T follicular helper cell (primary cell): Measurements from ENCODE around the gene GSK3A.

ENCODE experiments used
- DNase-seq: peaks from one replicate; pipeline ENCODE4 v3.0.0-alpha.2; 2020; ENCODE audit warnings: low read depth
- total RNA-seq, 2 experiments: gene quantifications; one replicate each; lab custom pipeline; 2026; lab: John Stamatoyannopoulos, UW

The GSK3A gene
- total RNA-seq = 15.6 to 16.2 reads per million in 2 experiments

DNA sequence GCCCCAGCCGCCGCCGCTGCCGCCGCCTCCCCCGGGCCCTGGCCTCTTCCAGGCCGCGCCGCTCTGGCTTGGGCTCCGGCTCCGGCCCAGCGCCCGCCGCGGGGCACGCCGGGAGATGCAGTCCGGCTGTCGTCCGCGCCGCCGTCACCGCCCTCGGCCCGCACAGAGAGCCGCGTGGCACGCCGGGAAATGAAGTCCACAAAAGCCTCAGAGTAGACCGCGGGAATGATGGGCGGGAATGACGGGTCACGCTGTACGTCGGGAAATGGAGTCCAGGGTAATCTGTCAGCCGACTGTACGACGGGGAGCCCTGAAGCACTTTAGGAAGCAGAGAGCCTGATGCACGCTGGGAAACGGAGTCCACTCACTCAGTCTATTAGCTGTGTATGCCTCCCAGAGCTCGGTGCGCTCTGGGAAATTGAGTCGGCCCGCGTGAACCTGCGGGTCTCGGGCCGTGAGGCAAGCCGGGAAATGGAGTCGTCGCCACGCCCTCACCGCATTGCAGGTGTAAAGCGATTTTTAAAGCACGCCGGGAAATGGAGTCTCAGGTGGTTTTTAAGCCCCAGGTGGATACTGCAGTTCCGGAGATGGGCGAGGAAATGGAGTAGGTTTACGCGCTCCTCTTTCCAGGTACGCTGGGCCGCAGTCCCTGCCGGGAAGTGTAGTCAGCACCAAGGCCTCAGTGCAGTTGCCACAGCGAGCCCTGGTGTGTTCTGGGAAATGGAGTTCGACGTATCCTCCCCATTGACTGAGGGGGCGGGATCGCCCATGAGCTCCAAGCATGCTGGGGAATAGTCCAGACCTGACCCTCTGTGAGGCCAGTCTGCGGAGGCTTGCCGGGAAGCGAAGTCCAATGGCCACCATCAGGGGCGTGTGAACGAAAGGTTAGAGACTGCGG lies at the start of gene GSK3A:
Gene GSK3A, minus strand, starts transcription at position 91 of the 898 bp plus-strand sequence. CDS start 137 bp downstream, outside the sequence.
- DNase-seq = peak; percentile 96

DNA sequence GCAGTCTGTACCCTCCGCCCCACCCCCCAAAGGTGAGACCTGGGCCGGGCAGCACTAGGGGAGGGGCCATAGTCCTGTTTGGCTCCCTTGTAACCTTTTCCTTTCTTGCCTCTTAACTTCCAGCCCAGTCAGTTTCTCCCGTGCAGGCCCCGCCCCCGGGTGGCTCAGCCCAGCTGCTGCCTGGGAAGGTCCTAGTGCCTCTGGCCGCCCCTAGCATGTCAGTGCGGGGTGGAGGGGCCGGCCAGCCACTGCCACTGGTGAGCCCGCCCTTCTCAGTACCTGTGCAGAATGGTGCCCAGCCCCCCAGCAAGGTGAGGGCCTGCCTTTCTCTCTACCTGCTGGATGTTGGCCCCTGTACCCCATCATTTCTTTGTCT lies 49.0 kb upstream of the GSK3A start:
- DNase-seq = no peak

DNA sequence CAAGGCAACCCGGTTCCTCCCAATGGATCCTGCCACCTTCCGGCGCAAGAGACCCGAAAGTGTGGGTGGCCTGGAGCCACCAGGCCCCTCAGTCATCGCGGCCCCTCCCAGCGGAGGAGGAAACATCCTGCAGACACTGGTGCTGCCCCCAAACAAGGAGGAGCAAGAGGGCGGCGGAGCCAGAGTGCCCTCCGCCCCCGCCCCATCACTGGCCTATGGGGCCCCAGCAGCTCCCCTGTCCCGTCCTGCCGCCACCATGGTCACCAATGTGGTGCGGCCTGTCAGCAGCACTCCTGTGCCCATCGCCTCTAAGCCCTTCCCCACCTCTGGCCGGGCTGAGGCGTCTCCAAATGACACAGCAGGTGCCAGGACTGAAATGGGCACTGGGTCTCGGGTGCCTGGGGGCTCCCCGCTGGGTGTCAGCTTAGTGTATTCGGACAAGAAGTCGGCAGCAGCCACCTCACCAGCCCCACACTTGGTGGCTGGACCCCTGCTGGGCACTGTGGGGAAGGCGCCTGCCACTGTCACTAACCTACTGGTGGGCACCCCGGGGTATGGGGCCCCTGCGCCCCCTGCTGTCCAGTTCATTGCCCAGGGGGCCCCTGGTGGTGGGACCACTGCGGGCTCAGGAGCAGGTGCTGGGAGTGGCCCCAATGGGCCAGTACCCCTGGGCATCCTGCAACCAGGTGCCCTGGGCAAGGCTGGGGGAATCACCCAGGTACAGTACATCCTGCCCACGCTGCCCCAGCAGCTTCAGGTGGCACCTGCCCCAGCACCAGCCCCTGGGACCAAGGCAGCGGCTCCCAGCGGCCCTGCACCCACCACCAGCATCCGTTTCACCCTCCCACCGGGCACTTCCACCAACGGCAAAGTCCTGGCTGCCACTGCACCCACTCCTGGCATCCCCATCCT lies 48.4 kb upstream of the GSK3A start:
- peak; percentile 56 for DNase-seq

DNA sequence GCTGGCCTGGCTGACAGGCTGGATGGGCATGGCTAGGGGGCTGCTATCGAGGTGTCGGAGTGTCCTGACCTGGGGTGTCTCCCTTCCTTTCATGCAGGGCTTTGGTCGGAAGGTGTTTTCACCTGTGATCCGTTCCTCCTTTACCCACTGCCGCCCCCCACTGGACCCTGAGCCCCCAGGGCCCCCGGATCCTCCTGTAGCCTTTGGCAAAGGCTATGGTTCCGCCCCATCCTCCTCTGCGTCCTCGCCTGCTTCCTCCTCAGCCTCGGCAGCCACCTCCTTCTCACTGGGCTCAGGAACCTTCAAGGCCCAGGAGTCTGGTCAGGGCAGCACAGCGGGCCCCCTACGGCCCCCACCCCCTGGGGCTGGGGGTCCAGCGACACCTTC lies 47.7 kb upstream of the GSK3A start:
- no peak for DNase-seq

DNA sequence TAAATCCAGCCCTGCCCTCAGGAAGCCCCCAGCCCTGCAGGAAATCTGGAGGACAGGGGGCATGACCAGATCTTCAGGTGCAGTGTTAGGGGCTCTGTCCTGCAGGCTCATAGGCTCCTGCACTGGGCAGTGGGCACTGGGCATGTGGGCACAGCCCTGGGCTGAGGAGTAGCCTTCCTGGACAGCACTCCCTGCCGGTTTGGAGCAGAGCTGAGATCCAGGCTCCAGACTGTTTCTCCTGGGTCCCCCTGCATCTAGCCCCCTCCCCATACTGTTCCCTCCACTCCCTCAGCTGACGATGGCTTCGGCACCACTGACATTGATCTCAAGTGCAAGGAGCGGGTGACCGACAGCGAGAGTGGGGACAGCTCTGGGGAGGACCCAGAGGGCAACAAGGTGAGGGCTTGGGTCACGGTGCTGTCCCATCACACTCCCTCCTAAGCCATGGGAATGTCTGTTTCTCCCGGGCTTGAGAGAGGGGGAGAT lies 47.2 kb upstream of the GSK3A start:
- DNase-seq = no peak

DNA sequence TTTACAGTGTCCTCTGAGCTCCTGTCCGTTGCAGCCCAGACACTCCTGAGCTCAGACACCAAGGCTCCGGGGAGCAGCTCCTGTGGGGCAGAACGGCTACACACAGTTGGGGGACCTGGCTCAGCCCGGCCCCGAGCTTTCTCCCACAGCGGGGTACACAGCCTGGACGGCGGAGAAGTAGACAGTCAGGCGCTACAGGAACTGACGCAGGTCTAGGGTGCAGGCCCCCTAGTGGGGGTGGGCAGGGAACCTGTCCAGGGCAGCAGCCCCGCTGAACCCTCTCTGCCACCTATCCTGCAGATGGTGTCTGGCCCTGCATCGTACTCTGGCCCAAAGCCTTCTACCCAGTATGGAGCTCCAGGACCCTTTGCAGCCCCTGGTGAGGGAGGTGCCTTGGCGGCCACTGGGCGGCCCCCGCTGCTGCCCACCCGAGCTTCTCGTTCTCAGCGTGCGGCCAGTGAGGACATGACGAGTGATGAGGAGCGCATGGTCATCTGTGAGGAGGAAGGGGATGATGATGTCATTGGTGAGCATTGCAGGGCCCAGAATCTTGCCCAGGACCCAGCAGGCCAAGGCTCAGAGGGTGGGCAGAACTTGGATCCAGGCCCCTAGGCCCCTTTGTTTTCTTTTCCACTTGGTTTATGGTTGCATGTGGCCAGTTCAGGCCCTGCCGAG lies 46.6 kb upstream of the GSK3A start:
- no peak for DNase-seq

DNA sequence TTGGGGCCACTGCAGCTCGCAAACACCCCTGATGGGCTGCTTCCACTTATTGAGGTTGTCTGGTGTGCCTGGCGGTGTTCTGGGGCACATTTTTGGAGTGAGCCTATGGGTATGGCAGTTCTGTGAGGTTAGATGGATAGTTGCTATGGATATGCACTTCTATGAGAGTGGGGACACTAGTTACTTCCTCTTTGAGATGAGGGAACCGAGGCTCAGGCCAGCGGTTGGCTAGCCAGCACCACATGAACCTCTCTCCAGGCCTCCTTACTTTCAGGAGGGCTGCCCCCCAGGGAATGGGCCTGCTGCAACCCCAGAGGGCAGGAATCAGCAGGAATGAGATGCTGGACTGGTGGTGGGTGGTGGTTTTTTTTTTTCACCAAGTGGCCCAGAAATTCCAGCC lies 46.0 kb upstream of the GSK3A start:
- DNase-seq = no peak

DNA sequence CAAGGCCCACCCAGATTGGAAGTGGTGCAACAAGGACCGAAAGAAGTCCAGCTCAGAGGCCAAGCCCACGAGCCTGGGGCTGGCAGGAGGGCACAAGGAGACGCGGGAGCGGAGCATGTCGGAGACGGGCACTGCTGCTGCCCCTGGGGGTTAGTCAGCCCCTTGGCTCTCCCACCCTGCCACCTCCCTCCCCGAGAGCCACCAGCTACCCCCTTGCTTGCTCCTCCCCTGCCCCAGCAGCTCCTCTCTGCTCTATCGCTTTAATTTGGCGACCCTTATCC lies 45.4 kb upstream of the GSK3A start:
- no peak for DNase-seq

DNA sequence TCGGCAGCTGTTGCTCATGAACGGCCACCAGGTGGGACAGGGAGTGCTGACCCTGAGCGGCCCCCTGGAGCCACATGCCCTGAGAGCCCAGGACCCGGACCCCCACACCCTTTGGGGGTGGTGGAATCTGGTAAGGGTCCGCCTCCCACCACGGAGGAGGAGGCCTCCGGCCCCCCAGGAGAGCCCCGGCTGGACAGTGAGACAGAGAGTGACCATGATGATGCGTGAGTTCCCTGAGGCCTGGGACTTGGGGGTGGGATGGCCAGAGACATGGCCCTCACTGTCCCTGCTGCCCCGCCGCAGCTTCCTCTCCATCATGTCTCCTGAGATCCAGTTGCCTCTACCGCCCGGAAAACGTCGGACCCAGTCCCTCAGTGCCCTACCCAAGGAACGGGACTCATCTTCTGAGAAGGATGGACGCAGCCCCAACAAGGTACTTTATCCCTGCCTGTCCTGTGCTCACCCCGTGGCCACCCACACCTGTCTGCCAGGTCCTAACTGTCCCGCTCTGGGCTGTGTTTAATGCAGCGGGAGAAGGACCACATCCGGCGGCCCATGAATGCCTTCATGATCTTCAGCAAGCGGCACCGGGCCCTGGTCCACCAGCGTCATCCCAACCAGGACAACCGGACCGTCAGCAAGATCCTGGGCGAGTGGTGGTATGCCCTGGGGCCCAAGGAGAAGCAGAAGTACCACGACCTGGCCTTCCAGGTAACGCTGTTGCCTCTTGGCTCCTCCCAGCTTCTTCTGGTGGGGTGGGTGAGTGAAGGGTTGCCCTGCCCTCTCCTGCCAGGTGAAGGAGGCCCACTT lies 44.8 kb upstream of the GSK3A start:
- no peak for DNase-seq

DNA sequence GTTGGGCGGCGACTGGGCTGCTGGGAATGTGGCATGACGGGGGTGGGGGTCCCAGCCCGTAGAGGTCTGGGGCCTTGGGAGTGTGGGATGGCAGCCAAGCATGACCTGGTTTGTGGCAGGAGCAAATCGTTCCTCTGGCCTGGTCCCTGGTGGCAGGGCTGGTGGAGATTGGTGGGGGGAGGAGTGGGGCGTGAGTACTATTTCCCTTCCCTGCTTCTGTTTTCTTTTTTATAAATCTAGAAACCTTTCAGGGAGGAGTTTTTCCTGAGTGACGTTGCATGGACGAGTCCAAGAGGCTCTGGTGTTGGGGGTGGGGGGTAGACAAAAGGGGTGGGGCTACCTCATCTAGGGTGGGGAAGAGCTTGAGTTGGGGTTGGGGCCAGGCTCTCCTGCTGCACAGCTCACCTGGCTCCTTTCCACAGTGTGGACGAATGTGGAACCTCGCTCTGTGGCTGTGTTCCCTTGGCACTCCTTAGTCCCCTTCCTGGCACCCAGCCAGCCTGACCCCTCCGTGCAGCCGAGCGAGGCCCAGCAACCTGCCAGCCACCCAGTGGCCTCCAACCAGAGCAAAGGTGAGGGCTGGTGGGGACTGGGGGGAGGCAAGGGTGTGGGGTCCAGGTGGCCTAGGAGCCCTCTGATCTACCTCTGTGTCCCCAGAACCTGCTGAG lies 44.1 kb upstream of the GSK3A start:
- DNase-seq = no peak

DNA sequence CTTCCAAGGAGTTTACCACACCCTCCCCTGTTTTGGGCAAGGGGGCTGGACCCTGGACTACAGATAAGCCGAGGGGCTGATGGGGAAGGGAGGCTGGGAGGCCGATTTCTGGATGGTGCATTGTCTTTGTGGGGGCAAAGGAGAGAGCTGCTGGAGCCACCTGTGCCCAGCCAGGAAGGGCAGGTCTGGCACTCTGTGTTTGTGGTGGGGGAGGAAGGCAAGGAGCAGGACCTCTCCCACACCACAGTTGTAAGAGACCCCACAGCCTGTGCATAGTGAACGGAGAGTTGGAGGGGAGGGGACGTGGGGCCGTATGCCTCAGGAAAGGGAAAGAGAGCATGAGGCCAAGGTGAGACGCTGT lies 43.6 kb upstream of the GSK3A start:
- no peak for DNase-seq

DNA sequence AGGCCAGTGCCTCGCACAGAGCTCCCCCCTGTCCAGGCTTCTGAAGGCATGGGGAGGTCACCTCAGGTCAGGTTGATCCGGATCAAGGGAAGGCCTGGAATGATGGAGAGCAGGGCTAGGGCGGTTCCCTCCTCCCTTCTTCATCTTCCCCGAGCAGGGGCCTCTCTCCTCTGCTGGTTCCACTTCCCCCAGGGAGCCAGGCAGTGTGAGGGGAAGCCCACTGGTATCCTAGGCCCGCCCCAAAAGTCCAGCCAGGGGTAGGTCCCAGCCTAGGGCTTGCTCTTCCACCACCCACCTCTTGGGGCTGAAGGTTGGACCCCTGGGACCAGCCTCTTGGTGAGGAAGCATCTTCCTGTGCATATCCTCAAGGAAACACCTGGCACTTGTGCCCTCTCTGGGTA lies 43.1 kb upstream of the GSK3A start:
- no peak for DNase-seq

DNA sequence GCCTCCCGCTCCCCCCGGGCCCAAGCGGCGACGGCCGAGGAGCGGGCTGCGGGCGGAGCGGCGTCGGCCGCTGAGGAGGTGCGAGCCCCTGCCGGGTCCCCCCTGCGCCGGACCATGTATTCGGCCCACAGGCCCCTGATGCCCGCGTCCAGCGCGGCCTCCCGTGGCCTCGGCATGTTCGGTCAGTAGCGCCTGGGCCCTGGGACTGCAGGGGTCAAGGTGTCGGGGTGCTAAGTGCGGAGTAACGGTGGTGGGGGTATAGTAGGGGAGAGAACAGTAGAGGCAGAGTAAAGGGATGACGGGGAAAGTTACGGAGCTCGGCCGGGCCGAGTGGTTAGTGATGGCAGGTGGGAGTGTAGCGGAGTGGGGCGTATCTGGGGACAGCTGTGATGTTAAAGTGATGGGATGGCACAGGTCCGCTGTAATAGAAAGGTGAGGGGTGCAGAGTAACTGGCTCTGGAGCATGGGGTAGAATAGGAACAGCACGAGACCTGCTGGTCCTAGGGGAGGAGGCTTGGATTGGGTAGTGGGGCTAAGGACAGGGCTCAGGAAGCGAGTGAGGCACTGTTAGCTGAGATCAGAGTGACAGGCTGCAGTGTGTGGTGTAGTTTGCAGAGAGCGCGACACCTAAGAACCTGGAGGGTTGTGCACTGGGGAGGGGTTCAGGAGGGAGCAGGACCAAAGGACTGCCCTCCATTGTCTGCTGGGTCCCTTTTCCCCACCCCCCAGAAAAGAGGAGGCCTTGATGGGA lies 42.4 kb upstream of the GSK3A start:
- no peak for DNase-seq

DNA sequence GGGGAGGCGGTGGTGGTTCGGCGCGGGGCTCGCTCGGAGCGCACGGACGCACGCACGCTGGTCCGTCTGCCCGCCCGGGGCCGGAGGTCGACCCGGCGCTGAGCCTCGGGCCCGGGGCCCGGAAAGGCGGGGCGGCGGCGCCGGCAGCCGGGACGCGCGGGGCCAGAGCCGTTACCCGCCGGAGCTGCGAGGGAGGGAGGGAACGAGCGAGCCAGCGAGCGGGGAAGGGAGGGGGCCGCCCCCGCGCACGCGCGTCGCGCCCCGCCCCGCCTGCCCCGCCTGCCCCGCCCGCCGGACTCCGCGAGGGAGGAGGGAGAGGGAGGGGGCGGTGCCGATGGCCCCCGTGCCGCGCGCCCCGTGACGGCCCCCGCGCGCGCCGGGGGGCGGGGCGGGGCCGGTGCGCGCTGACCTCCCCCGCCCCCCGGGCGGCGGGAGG lies 41.7 kb upstream of the GSK3A start:
- peak; percentile 80 for DNase-seq

DNA sequence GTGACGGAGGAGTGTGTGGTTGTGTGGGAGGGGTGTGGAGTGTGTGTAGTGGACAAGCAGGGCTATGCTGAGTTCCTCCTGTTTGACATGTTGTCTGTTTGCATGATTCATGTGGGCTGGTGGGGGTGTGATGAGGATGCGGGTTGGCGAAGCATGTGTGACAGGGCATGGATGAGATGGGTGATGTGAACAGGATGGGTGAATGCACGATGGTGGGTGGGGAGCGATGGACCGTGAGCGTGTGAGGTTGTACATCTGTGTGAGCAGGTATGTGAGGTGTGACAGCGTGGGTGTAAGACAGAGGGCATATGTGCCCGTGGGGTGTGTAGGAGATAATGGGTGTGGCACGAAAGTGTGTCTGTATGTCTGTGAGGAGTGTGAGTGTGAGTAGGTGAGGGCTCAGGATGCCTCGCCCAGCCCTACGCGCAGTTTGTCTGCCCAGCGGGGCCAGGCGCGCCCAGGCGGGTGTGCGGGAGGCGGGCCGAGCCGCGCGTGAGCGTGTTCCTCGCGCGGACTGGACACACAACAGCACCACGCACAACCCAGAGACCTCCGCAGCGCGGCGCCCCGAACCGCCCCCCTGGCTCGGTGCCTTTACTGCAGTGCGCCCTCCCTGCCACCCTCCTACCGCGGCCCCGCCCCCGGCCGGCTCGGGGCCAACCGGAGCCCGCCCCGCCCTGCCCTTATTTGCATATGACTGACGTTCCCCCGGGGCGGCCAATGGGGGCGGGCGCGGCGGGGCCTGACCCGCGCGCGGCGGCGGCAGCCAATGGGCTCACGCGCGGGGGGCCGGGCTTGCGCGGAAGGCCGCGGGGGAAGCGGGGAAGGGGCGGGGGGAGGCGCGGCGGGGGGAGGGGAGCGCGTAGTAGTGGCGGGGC lies 41.0 kb upstream of the GSK3A start:
- DNase-seq = peak; percentile 96

DNA sequence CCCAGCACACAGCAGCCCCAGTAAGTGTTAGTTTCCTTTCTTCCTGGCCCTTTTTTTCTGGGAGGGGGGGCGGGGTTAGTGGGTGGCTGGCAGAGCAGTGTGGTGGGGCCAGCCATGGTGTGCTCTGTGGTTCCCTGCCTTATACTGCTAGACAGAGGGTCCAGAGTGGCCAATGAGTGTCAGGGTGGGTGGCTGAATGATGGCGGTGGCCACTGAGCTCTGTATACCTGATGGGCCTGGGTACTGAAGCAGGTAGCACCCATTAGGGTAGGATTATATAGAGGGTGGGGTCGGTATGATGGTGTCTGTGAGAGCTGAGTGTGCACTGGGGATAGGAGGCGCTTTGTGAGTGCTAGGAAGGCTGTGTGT lies 40.4 kb upstream of the GSK3A start:
- no peak for DNase-seq

DNA sequence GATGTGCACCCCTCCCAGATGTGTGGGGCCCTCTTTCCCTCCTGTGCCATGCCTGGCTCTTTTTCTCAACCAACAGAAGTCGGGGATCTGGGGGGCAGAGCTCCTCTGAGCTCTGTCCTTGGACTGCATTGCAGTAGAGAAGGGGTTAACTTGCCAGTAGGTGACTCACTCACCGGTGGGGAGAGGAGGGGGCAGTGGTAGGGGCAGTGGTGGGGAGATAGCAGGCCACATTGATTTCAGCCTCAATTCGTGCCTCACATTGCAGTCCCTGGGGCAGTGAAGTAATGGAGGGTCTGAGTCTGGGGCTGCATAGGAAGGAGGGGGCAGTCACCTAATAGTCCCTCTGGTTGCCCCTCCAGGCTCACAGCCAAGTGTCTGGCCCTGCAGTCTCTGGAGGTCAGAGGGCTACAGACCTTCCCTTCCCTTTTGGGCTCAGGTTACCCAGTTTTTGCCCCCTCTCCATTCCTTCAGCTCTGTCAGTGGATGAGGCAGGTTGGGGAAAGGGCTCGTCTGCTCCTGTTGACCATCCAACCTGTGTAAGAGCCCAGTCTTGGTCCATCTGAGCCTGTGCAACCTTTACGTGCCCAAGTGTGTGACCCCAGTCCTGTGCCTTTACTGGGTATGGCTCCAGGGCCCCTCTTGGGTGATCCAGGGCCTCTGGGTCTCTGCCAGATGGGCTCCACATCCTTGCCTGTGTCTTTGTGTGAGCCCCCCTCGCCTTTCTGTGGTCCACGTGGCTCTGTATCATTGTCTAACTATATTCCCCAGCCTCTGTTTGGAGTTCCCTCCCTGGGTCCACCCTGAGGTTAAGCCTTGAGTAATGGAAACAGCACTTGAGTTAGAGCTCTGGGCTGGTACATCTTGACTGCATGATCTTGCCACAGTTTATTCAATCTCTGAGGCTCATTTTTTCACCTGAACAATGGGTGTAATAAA lies 39.7 kb upstream of the GSK3A start:
- no peak for DNase-seq

DNA sequence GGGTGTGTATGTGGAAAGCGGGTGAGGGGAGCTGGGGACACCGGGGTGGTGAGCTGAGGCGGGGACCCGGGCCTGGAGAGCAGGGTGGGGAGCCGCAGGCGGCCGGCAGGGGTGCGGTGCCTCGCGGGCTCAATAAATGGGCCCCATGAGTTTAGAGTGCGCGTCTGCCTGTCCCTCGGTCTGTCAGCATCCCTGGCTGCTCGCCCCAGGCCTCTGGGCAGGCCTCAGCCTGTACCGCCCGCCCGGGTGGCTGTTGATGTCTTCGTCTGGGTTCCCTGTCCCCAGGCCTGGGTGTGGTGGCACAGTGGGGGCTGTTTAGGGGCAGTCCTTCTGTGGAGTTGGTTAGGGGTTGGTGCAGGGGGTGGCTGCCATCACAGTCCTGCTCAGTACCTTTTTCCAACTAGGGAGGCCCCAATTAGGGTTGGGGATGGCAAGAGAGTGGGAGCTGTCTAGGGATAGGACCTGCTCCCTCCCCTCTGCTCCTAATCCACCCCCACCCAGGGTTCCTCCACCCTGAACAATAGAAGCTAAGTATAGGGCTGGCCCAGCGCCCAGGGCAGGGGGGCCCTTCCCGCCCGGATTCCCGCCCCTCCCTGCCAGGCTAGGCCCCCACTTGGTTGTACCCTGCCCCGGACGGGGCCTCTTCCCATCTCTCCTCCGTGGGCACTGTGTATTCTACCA lies 38.9 kb upstream of the GSK3A start:
- DNase-seq = no peak
